HS-5 (cell line): ENCODE results near the gene GOLGA8B.
"Not testable (repeated sequence)": the region's sequence is repeated elsewhere in the genome, so short reads cannot be mapped to it uniquely, and the experiment has no call there.

Source experiments
- DNase-seq: peaks from one replicate; pipeline ENCODE4 v3.0.0-alpha.2; 2012; ENCODE audit warnings: low read depth

GOLGA8B gene

GRCh38 chr15:34598799-34599585 is 15.5 kb upstream of the GOLGA8B start:
- DNase-seq: no peak

DNA sequence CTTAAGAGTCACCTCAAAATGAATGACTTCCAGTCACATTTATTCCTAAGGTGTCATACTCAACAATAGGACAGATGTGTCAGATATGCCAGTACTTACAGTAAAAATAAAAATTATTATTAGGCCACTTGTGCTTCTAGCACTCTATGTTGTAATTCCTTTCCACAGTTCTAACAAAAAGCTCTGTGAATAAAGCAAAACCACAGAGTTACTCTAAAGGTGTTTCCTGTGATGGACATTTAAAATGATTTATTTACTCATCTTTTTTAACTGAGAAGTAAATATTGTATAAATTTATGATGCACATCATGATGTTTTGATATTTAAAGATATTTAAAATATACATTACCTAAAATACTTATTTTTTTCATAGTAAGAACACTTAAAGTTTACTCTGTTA is 13.9 kb upstream of the GOLGA8B start:
- DNase-seq: no peak

DNA sequence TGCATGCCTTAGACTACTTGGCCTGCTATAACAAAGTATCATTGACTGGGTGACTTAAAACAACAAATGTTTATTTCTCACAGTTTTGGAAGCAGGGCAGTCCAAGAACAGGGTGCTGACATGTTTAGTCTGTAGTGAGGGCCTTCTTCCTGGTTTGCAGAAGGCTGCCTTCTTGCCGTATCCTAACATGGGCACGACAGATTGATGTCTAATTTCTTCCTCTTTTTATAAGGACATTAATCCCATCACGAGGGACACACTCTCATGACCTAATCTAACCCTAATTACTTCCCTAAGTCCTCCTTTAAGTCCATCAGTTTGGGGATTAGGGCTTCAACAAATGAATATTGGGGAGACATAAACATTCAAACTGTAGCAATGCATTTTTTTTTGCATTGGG is 10.9 kb upstream of the GOLGA8B start:
- no peak for DNase-seq

DNA sequence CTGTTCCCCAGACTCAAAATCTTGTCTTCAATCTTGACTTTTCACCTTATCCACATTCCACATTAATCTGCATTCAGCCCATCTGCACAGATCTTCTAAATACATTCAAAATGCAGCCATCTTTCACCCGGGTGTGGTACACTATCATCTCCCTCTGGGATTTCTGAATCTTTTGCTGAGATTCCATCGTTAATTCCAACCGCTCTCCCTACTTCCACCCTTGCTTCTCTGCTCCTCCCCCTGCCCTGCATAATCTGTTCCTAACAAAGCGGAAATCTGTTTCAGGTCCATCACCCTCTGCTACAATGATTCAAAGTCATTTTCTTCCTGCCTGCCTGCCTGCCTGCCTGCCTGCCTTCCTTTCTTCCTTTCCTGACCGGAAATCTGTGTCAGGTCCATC is 7.9 kb upstream of the GOLGA8B start:
- DNase-seq: no peak

- peak; percentile 88 for DNase-seq
Measured at GRCh38 chr15:34588046-34588674, 4.7 kb upstream of the GOLGA8B start.

GRCh38 chr15:34585966-34586365 is 2.5 kb upstream of the GOLGA8B start:
- not testable (repeated sequence) for DNase-seq

DNA sequence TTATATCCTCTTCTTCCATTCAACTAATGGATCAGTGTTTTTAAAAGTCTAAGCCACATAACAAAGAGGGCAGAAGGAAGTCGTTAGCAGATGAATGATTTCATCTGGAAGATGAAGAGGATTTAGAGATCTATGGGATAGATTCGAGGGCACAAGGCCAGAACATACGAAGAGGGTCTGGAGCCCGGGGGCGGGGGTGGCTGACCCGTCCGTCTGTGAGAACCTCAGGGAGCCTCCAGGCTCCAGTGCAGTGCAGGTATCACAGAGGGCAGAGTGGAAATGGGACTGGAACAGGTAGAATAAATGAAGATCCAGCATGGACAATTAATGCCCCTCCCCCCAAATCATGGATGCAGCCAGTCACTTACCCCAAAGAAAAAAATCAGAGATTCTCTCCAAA is 1.5 kb upstream of the GOLGA8B start:
- DNase-seq: no peak

DNA sequence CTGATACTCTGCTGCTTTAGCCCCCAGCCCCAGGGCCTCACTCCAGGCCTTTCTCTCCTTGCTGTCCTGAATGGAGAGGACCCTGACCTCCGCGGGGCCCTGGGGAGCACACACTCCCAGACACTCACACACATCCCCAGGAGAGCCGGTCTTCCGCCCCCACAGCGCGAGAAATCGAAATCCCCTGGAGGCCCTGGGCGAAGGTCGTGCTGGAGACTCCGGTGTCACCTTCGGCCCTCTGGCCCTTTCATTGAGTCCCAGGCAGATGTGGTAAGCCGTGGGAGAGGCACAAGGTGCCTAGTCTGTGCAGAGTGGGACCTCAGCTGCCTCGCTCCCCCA is 848 bp upstream of the GOLGA8B start:
- DNase-seq: no peak

- DNase-seq: no peak
Measured at GRCh38 chr15:34582461-34583371, 735 bp downstream of the GOLGA8B start.

- not testable (repeated sequence) for DNase-seq
Measured at GRCh38 chr15:34581687-34582460, 1.6 kb downstream of the GOLGA8B start.

GRCh38 chr15:34581043-34581365 is 2.4 kb downstream of the GOLGA8B start:
- DNase-seq: no peak

DNA sequence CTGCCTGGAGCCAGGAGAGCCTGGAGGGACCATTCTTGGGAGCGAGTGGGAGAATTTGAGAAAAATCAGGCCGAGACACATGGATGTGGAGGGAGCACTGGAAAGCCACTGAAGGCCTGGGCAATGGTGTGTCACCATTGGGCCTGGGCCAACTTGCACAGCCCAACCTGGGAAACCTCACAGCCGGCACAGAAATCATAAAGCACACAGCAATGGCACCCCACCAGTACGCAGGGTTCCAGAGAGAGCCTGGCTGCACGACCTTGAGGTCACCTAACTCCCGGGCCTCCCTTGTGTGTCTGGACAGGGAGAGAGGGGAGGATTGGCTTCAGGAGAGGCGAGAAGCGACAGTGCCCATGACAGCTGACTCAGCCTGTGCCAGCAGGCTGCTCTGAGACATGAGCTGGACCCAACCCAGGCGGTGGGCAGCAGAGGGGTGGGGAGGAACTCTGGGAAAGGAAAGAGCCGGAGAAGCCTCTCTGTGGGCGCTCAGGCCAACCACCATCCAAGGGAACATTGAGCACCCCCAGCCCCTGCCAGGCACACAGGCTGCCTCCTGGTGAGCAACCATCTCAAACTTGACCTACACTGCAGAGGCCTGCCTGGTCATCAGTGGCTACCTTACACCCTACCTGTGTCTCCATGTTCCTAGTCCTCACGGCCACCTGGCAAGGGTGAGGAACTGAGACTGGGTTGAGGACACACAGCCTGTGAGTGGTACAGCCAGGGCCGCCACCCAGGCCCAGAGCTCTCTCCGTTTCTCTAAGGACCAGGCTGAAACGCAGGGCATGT is 3.0 kb downstream of the GOLGA8B start:
- not testable (repeated sequence) for DNase-seq

GRCh38 chr15:34578283-34578674 is 5.2 kb downstream of the GOLGA8B start:
- DNase-seq: no peak

DNA sequence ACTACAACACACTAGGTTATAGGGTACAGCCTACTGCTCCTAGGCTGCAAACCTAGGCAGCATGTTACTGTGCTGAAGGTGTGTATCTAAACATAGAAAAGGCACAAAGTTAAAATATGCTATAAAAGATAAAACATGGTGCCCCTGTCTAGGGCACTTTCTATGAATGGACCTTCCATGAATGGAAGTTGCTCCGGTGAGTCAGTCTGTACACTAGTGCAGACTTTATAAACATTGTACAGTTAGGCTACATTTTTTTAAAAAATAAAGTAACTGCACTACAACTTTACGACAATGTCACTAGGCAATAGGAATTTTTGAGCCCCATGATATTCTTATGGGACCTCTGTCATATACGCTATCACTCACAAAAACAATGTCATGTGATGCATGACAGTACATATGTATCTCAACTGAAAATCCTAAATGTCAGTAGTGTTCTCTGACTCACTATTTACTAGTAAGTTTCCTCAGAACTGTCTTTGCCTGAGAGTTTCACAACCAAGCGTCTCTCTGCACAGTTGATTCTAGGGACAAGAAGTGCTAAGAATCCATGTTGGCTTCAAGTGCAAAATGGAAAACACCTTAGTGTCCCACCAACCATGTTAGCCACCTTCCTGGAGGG is 5.7 kb downstream of the GOLGA8B start:
- not testable (repeated sequence) for DNase-seq

GRCh38 chr15:34575035-34575434 is 8.4 kb downstream of the GOLGA8B start:
- not testable (repeated sequence) for DNase-seq

DNA sequence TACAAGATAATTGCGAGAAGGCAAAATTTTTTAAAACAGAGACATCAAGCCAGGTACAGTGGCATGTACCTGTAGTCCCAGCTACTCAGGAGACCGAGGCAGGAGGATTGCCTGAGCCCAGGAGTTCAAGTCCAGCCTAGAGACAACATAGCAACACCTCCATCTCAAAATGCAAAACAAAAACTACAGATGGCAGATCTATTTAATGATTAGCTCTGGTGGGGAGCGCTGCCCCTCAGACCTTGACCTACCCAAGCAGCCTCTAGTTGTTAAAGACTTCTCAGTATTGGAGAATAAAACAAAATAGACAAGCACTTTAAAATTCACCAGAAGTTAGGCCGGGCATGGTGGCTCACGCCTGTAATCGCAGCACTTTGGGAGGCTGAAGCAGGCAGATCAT is 10.5 kb downstream of the GOLGA8B start:
- not testable (repeated sequence) for DNase-seq

GRCh38 chr15:34572019-34572641 is 11.3 kb downstream of the GOLGA8B start:
- not testable (repeated sequence) for DNase-seq

GRCh38 chr15:34569670-34570396 is 13.6 kb downstream of the GOLGA8B start:
- DNase-seq: not testable (repeated sequence)

DNA sequence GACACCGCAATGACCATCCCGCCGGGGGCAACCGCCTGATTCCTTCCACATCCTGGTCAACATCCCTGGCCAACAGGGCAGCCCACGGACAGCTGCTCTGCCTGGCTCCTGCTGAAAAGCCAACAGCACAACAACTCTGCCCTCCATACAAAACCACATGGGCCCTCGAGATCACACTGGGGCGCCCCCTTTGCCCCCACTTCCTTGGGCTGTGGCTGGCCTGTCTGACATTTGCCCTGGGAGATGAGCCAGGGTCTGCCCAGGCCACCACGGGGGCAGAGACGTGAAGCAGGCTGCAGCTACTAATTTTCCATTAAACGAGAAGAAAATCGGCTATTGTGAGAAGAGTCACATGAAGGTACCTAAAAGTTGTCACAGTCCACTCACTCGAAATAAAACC is 16.3 kb downstream of the GOLGA8B start:
- DNase-seq: not testable (repeated sequence)

GRCh38 chr15:34564711-34565110 is 18.7 kb downstream of the GOLGA8B start:
- not testable (repeated sequence) for DNase-seq
